H7 (cell line): Measurements from ENCODE around the gene KLK10. TPM values are rescaled to one million over a fixed set of nuclear protein-coding genes. Genes with fewer than 3 reads are reported as not detected.
"Not testable (repeated sequence)": the region's sequence is repeated elsewhere in the genome, so short reads cannot be mapped to it uniquely, and the experiment has no call there.

Experiments
- DNase-seq: peaks from one replicate; pipeline ENCODE4 v3.0.0; 2012
- H3K27me3 ChIP-seq: 2 replicates; pipeline ENCODE4 v1.6.0; 2011; ENCODE audit warnings: mild to moderate bottlenecking, low read length; ENCODE audit not compliant: control insufficient read depth, insufficient read depth
- H3K36me3 ChIP-seq: replicated peaks from 2 replicates; pipeline ENCODE4 v1.5.1; 2011; ENCODE audit warnings: low read length; ENCODE audit not compliant: control insufficient read depth, insufficient read depth
- H3K4me3 ChIP-seq: 2 replicates; pipeline ENCODE4 v1.5.1; 2011; ENCODE audit warnings: low read depth, mild to moderate bottlenecking, control low read depth, low read length, moderate library complexity; ENCODE audit not compliant: insufficient read depth
- total RNA-seq: library from RNA; depleted of rRNA; stranded (reverse); fragments of >200 nt; shearing (Covaris generic); gene quantifications from 2 replicates; pipeline ENCODE4 v1.2.3, GENCODE V29; 2014; rRNA removed

The KLK10 gene
- total RNA-seq, 1 experiment from 2014 or later: 0.14 TPM

DNA sequence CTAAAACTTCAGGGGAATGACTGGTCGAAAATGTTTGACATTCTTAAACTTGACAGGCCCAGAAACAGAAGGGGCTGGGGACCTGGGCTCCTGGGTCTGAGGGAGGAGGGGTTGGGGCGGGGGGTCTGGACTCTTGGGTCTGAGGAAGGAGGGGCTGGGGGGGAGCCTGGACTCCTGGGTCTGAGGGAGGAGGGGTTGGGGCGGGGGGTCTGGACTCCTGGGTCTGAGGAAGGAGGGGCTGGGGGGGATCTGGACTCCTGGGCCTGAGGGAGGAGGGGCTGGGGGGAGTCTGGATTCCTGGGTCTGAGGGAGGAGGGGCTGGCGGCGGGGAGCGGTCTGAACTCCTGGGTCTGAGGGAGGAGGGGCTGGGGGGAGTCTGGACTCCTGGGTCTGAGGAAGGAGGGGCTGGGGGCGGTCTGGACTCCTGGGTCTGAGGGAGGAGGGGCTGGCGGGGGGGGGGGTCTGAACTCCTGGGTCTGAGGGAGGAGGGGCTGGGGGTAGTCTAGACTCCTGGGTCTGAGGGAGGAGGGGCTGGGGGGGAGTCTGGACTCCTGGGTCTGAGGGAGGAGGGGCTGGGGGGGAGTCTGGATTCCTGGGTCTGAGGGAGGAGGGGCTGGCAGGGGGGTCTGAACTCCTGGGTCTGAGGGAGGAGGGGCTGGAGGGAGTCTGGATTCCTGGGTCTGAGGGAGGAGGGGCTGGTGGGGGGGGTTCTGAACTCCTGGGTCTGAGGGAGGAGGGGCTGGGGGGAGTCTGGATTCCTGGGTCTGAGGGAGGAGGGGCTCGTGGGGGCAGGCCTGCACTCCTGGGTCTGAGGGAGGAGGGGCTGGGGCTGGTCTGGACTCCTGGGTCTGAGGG is 44.6 kb downstream of the KLK10 start:
- no peak for DNase-seq
- H3K27me3 ChIP-seq: no peaks in the 10 kb centered on the region
- no peaks in the 10 kb centered on the region for H3K36me3 ChIP-seq
- H3K4me3 ChIP-seq: no peak overlapping the region

DNA sequence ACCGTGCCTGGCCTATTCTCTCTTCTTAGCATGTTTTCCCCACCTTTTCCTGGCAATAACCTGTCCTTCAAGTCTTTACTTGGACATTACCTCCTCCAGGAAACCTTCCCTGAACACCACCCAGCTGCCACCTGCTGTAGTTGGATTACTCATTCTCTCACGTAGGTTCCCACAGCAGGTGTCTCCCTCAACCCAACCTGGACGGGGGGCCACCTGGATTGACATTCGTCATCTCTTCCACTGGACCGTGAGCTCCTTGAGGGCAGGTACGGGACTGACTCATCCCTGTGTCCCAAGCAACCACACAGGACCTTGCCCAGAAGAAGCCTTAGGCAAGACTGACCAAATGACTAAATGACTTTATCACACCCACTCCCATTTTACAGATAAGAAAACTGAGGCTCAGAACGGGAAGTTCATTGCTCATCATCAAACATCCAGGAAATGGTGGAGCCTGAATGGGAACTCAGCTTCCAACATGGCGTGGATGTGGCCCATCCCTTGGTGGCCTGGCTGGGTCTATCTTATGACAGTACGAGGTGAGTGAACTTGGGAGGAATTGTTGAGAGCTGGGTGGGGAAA is 46.6 kb downstream of the KLK10 start:
- H3K4me3 ChIP-seq: no peak overlapping the region
- no peaks in the 10 kb centered on the region for H3K27me3 ChIP-seq
- DNase-seq: no peak
- no peaks in the 10 kb centered on the region for H3K36me3 ChIP-seq

DNA sequence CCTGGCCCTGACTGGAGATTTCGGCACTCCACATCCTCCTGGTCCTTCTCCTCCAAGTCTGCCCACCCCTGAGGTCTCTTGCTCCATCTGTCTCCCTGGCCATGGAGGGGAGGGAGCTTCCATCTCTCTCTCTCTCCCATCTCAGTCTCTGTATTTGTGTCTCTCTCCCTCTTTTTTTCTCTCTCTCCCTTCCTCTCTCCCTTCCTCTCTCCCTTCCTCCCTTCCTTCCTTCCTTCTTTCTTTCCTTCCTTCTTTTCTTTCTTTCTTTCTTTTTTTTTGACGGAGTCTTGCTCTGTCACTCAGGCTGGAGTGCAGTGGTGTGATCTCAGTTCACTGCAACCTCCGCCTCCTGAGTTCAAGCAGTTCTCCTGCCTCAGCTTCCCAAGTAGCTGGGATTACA is 49.7 kb downstream of the KLK10 start:
- not testable (repeated sequence) for H3K4me3 ChIP-seq, H3K36me3 ChIP-seq, DNase-seq, H3K27me3 ChIP-seq

DNA sequence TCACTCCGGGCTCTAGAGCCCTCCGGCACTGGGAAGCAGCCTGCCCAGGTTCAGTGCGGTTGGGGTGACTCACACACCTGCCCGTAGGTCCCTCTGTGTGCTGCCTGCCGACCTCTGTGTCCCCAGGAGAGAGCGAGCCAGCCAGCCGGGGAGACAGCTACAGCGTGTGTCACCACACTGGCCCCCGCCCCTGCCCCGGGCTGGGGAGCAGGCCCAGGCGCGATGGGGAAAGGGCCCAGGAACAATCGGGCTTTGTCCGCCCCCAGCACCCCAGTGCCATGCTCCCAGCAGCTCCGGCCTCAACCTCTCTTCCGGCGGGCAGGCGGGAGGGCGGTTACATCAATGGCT is 50.1 kb downstream of the KLK10 start, which contains the start of gene KLK6:
Gene KLK6 (minus strand): TSS at position 179 of the 348 bp plus-strand sequence. CDS start 1,487 bp downstream, outside the sequence.
- H3K36me3 ChIP-seq: no peaks in the 10 kb centered on the region
- peak; percentile 61 for DNase-seq
- no peaks in the 10 kb centered on the region for H3K27me3 ChIP-seq
- no peak within 1 kb of the TSS for H3K4me3 ChIP-seq

DNA sequence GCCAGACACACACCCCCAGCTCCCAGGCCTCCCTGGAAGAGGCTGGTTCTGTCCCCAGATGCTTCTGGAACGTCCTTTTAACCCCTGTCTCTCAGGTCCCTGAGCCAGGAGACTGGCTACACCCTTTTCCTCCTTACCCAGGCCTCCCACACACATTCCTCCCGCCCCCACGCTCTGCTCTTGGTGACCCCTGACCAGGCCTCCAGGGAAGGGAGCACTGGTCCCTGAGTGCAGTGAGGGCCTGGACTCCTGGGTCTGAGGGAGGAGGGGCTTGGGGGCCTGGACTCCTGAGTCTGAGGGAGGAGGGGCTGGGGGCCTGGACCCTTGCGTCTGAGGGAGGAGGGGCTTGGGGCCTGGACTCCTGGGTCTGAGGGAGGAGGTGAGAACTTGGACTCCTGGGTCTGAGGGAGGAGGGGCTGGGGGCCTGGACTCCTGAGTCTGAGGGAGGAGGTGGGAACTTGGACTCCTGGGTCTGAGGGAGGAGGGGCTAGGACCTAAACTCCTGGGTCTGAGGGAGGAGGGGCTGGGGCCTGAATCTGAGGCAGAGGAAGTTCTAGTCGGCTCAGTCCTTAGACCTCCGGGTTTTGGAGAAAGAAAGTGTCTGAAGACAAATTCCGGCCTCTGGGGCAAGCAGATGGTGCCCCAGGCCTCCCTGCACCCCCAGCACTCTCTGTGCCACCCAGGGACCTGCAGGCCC is 50.6 kb downstream of the KLK10 start:
- Histone ChIP-seq H3K27me3 (no peaks in the 10 kb centered on the region), H3K36me3 (no peaks in the 10 kb centered on the region), H3K4me3 (no peak overlapping the region)
- peak; percentile 53 for DNase-seq

DNA sequence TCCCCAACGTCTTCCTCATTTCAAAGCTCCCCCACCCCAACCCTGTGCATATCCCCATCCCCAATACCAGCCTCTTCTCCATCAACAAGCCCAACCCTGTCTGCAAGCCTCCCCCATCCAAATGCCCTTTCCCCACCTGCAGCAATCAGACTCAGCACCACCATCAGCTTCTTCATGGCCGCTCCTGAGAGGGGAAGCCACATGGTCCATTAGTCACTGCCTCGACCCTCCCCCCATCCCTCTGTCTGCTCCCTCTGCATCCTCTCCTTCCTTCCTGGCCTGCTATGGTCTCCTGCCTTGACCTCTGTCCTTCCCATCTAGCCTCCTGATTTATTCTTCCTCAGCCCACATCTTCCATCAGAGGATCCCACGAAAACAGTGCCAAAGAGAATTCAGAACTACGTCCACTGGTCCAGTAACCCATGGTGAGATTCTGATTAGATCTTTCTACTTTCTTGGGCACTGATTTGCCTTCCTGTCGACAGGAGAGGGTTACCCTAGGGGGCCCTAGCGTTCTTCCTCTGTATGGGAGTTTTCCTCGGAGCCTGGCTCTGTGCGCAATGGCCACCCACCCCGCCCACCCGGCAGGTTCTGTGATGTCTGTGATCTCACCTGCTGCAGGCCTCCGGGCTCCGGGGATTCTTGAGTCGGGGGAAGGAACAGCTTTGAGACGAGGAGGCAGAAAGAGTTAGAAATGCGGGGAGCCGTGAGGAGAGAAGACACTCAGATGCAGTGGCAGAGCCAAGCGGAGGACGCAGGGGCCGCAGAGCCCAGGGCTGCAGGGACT is 51.4 kb downstream of the KLK10 start:
- H3K36me3 ChIP-seq: no peaks in the 10 kb centered on the region
- no peak overlapping the region for H3K4me3 ChIP-seq
- DNase-seq: peak; percentile 65
- no peaks in the 10 kb centered on the region for H3K27me3 ChIP-seq

DNA sequence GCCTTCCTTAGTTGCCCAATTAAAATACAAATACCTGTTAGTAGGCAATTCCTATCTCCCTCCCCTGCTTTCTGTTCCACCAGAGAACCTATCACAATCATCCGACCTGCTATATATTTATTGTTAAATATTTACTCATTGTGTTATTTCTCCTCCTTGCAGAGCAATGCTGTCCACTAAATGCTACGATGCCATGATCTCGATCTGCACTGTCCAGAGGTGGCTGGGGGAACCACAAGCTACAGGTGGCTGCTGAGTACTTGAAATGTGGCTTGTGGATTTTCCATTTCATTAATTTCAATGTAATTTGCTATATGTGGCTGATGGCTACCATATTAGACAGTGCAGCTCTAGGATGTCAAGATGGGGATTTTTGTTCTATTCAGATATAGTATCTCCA is 55.2 kb downstream of the KLK10 start:
- Histone ChIP-seq H3K27me3 (no peaks in the 10 kb centered on the region; the same call in 1 of the 2 replicates), H3K4me3 (no peak overlapping the region), H3K36me3 (no peaks in the 10 kb centered on the region)
- DNase-seq: no peak

DNA sequence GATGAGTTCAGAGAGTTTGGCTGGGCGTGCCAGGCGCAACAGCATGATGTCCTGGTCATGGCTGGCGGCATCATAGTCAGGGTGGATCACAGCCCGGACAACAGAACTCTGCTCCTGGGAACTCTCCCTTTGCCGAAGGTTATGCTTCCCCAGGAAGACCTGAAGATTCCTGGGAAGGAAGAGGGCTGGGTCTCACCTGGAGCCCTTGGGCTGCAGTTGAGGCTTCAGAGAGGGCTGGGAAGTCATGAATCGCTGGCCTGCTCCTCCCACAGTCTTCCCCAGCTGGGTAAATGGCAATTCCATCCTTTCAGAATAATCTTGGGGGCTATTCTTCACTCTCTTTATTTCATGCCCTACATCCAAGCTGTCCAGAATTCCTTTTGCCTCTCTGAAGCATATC is 56.1 kb downstream of the KLK10 start:
- no peaks in the 10 kb centered on the region for H3K36me3 ChIP-seq
- H3K4me3 ChIP-seq: no peak overlapping the region
- no peaks in the 10 kb centered on the region; the same call in 1 of the 2 replicates for H3K27me3 ChIP-seq
- DNase-seq: no peak

Other genes with a start within 250 kb of the KLK10 start
- gene GPR32, start 249.2 kb downstream of the KLK10 start, total RNA-seq: not detected in 2 replicates
- gene ACP4, start 229.3 kb downstream of the KLK10 start, total RNA-seq: not detected in 2 replicates
- gene KLK1, start 195.9 kb downstream of the KLK10 start, total RNA-seq: not detected in 2 replicates
- not detected in 2 replicates for gene KLK15, start 186.1 kb downstream of the KLK10 start, total RNA-seq
- not detected in 2 replicates for gene KLK3, start 164.8 kb downstream of the KLK10 start, total RNA-seq
- gene KLK2, start 146.3 kb downstream of the KLK10 start, total RNA-seq: not detected in 2 replicates
- not detected in 2 replicates for gene KLK4, start 108.3 kb downstream of the KLK10 start, total RNA-seq
- gene KLK5, start 66.7 kb downstream of the KLK10 start, total RNA-seq: 1.7 TPM in 1 of 2 replicates, not detected in the other
- gene KLK6, start 50.1 kb downstream of the KLK10 start, total RNA-seq: 0.38 and 0.74 TPM in 2 replicates
- gene KLK7, start 35.8 kb downstream of the KLK10 start, total RNA-seq: 0.24 and 1.1 TPM in 2 replicates
- gene KLK8, start 18.1 kb downstream of the KLK10 start, total RNA-seq: 6.4 and 11.0 TPM in 2 replicates
- gene KLK11, start 6.9 kb upstream of the KLK10 start, total RNA-seq: not detected in 2 replicates
- gene KLK12, start 15.3 kb upstream of the KLK10 start, total RNA-seq: not detected in 2 replicates
- gene KLK13, start 45.4 kb upstream of the KLK10 start, total RNA-seq: 2.0 and 3.0 TPM in 2 replicates
- gene KLK14, start 63.2 kb upstream of the KLK10 start, total RNA-seq: not detected in 2 replicates
- gene CTU1, start 88.7 kb upstream of the KLK10 start, total RNA-seq: 12.9 and 15.3 TPM in 2 replicates
- gene SIGLEC9, start 105.2 kb upstream of the KLK10 start, total RNA-seq: not detected in 2 replicates
- gene SIGLEC7, start 122.6 kb upstream of the KLK10 start, total RNA-seq: not detected in 2 replicates
- gene CD33, start 205.4 kb upstream of the KLK10 start, total RNA-seq: 0.04 and 0.28 TPM in 2 replicates
- not detected in 2 replicates for gene SIGLECL1, start 231.4 kb upstream of the KLK10 start, total RNA-seq